ENCODE results near the gene UBC.

GRCh38 chr12:124868252-124869058, 46.0 kb downstream of the UBC start:
- TF ChIP-seq POLR2A (IDR thresholded peaks at IDR 0.05) = no peak
- no peak for TF ChIP-seq CTCF (IDR thresholded peaks at IDR 0.05)
